Retinal pigment epithelial cell (primary cell): Measurements from ENCODE around the gene FLNC.

Experiments
- DNase-seq: peaks from one replicate; pipeline ENCODE4 v3.0.0-alpha.2; 2010; ENCODE audit warnings: low read depth
- H3K4me3 ChIP-seq: 2 replicates; pipeline ENCODE4 v1.5.1; 2011; ENCODE audit warnings: mild to moderate bottlenecking, low read length, control low read depth, moderate library complexity
- TF ChIP-seq, protein P1 (sequence below): conservative IDR thresholded peaks from 2 replicates; pipeline ENCODE4 v1.5.1; 2011; ENCODE audit warnings: low read depth, low read length, control low read depth, inconsistent platforms

Gene FLNC

DNA sequence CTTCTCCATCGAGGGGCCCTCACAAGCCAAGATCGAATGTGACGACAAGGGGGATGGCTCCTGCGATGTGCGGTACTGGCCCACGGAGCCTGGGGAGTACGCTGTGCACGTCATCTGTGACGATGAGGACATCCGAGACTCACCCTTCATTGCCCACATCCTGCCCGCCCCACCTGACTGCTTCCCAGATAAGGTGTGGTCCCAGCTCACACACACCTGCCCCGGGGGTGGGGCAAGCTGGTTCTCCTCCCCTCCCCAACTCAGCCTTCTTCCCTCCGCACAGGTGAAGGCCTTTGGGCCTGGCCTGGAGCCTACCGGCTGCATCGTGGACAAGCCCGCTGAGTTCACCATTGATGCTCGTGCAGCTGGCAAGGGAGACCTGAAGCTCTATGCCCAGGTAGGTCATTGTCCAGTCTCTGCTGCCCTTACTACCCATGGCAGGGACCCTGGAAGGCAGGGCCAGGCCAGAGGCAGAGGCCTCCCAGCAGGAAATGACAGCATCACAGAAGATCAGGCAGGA is 11.0 kb downstream of the FLNC start:
- H3K4me3 ChIP-seq: no peak overlapping the region
- TF ChIP-seq, protein P1, sequence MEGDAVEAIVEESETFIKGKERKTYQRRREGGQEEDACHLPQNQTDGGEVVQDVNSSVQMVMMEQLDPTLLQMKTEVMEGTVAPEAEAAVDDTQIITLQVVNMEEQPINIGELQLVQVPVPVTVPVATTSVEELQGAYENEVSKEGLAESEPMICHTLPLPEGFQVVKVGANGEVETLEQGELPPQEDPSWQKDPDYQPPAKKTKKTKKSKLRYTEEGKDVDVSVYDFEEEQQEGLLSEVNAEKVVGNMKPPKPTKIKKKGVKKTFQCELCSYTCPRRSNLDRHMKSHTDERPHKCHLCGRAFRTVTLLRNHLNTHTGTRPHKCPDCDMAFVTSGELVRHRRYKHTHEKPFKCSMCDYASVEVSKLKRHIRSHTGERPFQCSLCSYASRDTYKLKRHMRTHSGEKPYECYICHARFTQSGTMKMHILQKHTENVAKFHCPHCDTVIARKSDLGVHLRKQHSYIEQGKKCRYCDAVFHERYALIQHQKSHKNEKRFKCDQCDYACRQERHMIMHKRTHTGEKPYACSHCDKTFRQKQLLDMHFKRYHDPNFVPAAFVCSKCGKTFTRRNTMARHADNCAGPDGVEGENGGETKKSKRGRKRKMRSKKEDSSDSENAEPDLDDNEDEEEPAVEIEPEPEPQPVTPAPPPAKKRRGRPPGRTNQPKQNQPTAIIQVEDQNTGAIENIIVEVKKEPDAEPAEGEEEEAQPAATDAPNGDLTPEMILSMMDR: no peak
- DNase-seq: no peak

DNA sequence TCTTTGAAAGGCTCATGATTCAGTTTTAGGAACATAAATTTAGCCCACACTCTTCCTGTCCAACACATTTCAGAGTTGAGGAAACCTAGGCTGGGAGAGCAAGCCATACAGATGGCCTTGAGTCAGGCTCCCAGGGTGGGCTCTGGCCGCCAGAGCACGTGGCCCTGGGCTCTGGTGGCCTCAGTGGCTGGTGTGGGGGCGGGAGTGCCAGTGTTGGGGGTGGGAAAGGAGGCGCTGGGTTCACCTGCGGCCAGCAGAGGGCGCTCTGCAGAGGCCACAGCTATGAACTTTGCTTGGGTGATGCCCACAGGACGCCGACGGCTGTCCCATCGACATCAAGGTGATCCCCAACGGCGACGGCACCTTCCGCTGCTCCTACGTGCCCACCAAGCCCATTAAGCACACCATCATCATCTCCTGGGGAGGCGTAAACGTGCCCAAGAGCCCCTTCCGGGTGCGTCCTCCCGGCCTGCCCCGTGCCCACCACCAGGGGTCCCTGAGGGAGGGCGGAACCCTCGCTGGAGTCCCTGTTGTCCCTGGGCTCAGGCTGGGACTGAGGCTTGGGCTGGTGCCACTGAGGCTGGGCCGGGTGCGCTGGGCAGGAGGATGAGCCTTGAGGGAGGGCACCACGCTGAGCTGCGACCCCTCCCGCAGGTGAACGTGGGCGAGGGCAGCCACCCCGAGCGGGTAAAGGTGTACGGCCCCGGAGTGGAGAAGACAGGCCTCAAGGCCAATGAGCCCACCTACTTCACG is 11.9 kb downstream of the FLNC start:
- TF ChIP-seq, protein P1: peak; percentile 71
- no peak overlapping the region for H3K4me3 ChIP-seq
- DNase-seq: no peak

DNA sequence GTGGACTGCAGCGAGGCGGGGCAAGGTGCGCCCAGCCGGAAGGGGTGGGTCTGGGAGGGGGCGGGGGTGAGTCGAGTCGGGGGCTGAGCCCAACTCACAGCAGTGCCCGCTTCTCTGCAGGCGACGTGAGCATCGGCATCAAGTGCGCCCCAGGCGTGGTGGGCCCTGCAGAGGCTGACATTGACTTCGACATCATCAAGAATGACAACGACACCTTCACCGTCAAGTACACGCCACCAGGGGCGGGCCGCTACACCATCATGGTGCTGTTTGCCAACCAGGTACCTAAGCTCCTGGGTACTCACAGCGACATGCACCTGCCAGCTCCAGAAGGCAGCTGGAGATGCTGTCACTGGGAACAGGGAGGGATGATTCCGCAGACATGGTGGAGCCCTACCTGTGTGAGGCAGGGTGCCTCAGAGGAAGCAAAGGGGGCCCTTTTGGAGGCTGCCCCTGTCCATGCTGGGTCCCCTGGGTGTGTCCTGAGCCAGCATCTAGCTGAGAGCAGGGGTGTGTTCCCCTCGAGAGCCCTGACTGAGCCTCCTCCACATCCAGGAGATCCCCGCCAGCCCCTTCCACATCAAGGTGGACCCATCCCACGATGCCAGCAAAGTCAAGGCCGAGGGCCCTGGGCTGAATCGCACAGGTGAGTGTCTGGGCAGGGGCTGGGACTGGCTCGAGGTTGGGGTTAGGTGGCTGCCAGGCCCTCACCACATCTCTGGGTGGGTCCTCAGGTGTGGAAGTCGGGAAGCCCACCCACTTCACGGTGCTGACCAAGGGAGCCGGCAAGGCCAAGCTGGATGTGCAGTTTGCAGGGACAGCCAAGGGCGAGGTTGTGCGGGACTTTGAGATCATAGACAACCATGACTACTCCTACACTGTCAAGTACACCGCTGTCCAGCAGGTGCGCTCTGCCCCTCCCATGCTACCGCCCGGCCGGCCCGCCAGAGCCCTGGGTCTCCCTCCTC is 12.8 kb downstream of the FLNC start:
- no peak overlapping the region for H3K4me3 ChIP-seq
- TF ChIP-seq, protein P1: no peak
- DNase-seq: no peak

DNA sequence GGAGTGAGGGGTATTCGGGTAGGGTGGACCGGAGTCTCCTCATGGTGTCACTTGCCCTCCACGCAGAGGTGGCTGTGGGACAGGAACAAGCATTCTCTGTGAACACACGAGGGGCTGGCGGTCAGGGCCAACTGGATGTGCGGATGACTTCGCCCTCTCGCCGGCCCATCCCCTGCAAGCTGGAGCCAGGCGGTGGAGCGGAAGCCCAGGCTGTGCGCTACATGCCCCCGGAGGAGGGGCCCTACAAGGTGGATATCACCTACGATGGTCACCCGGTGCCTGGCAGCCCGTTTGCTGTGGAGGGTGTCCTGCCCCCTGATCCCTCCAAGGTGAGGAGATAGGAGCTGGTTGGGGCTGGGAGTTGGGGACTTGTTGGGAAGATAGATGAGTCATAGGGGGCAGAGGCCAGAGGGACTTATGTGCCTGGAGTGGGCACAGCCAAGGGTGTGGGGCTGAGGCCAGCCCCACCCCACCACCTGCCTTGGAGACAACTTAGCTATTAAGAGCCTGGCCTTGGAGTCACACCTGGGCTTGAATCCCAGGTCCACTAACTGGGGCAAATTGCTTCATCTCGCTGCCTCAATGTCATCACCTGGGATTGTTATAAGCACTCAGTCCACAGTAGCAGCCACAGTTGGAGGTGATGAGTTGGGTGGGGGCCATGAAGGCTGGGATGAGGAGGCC is 13.9 kb downstream of the FLNC start:
- TF ChIP-seq, protein P1: no peak
- no peak overlapping the region for H3K4me3 ChIP-seq
- DNase-seq: no peak

DNA sequence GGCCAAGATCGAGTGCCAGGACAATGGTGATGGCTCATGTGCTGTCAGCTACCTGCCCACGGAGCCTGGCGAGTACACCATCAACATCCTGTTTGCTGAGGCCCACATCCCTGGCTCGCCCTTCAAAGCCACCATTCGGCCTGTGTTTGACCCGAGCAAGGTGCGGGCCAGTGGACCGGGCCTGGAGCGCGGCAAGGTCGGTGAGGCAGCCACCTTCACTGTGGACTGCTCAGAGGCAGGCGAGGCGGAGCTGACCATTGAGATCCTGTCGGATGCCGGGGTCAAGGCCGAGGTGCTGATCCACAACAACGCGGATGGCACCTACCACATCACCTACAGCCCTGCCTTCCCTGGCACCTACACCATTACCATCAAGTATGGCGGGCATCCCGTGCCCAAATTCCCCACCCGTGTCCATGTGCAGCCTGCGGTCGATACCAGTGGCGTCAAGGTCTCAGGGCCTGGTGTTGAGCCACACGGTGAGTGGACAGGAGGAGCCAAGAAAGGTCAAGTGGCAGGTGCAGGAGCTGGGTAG is 14.6 kb downstream of the FLNC start:
- no peak for DNase-seq
- TF ChIP-seq, protein P1: no peak
- no peak overlapping the region for H3K4me3 ChIP-seq

DNA sequence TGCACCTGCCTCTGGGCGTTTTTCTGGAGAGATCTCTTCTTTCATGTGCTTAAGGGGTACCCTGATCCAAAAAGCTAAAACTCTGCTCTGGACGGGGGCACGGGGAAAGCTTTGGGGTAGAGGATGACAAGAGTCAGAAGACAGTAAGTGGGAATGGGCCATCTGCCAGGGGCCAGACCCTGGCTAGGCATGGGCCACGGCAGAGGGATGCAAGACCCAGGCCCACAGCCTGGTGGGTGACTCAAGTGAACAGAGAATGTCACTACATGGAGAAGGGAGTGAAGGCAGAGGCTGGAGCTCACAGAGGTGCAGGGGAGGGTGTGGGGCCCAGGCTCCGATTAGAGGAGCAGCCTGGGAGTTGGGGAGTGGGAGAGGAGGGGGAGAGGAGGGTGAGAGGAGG is 15.3 kb downstream of the FLNC start:
- TF ChIP-seq, protein P1: no peak
- no peak for DNase-seq
- no peak overlapping the region for H3K4me3 ChIP-seq
